A549 (cell line): ENCODE measurements around the gene HDC.

Experiments
- CEBPB ChIP-seq, 2 experiments: fragments of >200 bp in 1 of 2; sonication (Bioruptor Twin) in 1 of 2; formaldehyde crosslinking in 1 of 2; IDR thresholded peaks; 2 replicates each; pipeline ENCODE4 v1.6.1; 2012 to 2016
- CHD2 ChIP-seq: fragments of 150-350 bp; IDR thresholded peaks from 2 replicates; pipeline ENCODE4 v1.6.1; 2014; ENCODE audit warnings: low read length; ENCODE audit not compliant: partially characterized antibody
- CTCF ChIP-seq: fragments of >200 bp; sonication (Bioruptor Twin); formaldehyde crosslinking; IDR thresholded peaks from 3 replicates; pipeline ENCODE4 v1.5.1; 2016
- EHMT2 ChIP-seq: fragments of 200-600 bp; sonication (generic); IDR thresholded peaks from 2 replicates; pipeline ENCODE4 v1.6.1; 2016; ENCODE audit warnings: antibody characterized with exemption, low read depth, mild to moderate bottlenecking, moderate library complexity
- EP300 ChIP-seq, 2 experiments: fragments of >200 bp; sonication (Bioruptor Twin); formaldehyde crosslinking; IDR thresholded peaks; 2 replicates in 1 of 2; 3 replicates in 1 of 2; pipeline ENCODE4 v1.6.1; 2016 to 2017
- FOSB ChIP-seq: fragments of 250-450 bp; sonication (Bioruptor Pico); IDR thresholded peaks from 2 replicates; pipeline ENCODE4 v1.5.0; 2020; ENCODE audit warnings: mild to moderate bottlenecking, moderate library complexity
- HDAC2 ChIP-seq: fragments of 200-600 bp; sonication (generic); IDR thresholded peaks from 2 replicates; pipeline ENCODE4 v1.6.1; 2016
- MAX ChIP-seq: IDR thresholded peaks from 2 replicates; pipeline ENCODE4 v1.6.1; 2012
- NPAS2 ChIP-seq: fragments of 250-450 bp; sonication (Bioruptor Pico); IDR thresholded peaks from 2 replicates; pipeline ENCODE4 v1.8.0; 2022; ENCODE audit warnings: mild to moderate bottlenecking, moderate library complexity, borderline replicate concordance
- PBX3 ChIP-seq: IDR thresholded peaks from 2 replicates; pipeline ENCODE4 v1.6.1; 2012
- POLR2A ChIP-seq: IDR thresholded peaks from 2 replicates; pipeline ENCODE4 v1.6.1; 2012; ENCODE audit warnings: mild to moderate bottlenecking, low read length
- TFCP2L1 ChIP-seq: fragments of 250-450 bp; sonication (Bioruptor Pico); IDR thresholded peaks from 2 replicates; pipeline ENCODE4 v1.5.0; 2021; ENCODE audit warnings: mild to moderate bottlenecking
- ZC3H11A ChIP-seq: fragments of 450-650 bp; IDR thresholded peaks from 2 replicates; pipeline ENCODE4 v1.6.1; 2014; ENCODE audit warnings: antibody characterized with exemption, mild to moderate bottlenecking
- ZSCAN20 ChIP-seq: fragments of 250-450 bp; sonication (Bioruptor Pico); IDR thresholded peaks from 2 replicates; pipeline ENCODE4 v1.8.0; 2022; ENCODE audit warnings: mild to moderate bottlenecking, moderate library complexity

GRCh38 chr15:50278496-50278895 lies 13.0 kb upstream of the HDC start:
- no peak for TF ChIP-seq CTCF
- no peak for TF ChIP-seq ZSCAN20 (CRISPR knock-in tag)
- no peak for TF ChIP-seq MAX
- TF ChIP-seq EHMT2: no peak
- TF ChIP-seq CEBPB (IDR thresholded peaks at IDR 0.05): no peak
- TF ChIP-seq POLR2A: no peak
- TF ChIP-seq PBX3: no peak
- TF ChIP-seq CHD2: no peak
- TF ChIP-seq NPAS2 (CRISPR knock-in tag): no peak
- TF ChIP-seq TFCP2L1 (CRISPR knock-in tag): no peak
- TF ChIP-seq ZC3H11A: no peak
- no peak for TF ChIP-seq FOSB
- no peak for TF ChIP-seq HDAC2
- no peak for TF ChIP-seq EP300 (IDR thresholded peaks at IDR 0.05)
